GM18873 (cell line): ENCODE data around the gene DIP2A.
"Not testable (repeated sequence)": the region's sequence is repeated elsewhere in the genome, so short reads cannot be mapped to it uniquely, and the experiment has no call there.

Experiments used
- ATAC-seq: cut with Tn5 transposase; IDR thresholded peaks from one replicate; pipeline ENCODE4 v1.9.1; 2021; ENCODE audit warnings: mild to moderate bottlenecking, moderate library complexity, moderate number of reproducible peaks; ENCODE audit not compliant: unreplicated experiment, low FRiP score

Gene DIP2A

DNA sequence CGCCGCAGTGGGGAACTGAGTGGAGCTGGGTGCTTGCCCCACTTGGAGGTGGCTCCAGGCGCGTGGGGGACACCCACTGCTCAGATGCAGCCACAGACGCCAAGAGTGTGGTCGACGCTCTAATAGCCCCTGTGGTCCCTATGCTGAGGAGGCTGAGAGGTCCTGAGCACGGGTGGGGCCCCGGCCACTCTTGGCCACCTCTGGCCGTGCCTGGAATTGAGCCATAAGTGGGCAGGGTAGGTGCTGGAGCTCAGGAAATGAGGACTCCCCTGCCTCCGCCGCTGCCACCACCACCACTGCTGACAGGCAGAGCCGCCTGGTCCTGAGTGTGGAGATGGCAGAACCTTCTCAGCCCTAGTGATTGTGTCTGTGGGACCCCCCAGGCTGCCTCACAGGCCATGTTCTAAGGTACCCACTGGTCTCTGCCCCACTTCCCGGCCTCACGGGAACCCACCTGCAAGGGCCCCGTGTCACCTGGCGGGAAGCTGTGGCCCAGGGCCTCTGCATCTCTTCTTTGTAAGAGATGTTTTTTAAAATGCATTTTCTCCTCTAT, 34.6 kb upstream of the DIP2A start:
- ATAC-seq = no peak

GRCh38 chr21:46424621-46425020, 34.1 kb upstream of the DIP2A start:
- ATAC-seq = no peak

- ATAC-seq = no peak
Measured at GRCh38 chr21:46425041-46425440, 33.6 kb upstream of the DIP2A start.

DNA sequence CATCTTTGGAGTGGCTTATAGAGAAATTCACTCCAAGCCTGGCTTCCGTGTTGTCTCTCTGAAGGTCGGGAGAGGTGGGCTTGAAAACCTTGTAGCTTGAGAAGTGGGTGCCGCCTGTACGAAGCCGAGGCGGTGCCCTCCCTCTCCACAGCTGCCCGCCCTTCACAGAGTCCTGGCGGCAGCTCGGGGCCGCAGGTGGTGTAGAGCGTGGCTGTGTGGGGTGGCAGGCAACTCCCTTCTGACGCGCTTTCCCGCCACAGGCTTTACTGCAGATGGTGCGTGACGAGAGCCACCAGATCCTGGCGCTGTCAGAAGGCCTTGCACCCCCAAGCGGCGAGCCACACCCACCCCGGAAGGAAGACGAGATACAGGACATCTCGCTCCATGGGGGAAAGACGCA, 33.1 kb upstream of the DIP2A start:
- ATAC-seq = no peak

DNA sequence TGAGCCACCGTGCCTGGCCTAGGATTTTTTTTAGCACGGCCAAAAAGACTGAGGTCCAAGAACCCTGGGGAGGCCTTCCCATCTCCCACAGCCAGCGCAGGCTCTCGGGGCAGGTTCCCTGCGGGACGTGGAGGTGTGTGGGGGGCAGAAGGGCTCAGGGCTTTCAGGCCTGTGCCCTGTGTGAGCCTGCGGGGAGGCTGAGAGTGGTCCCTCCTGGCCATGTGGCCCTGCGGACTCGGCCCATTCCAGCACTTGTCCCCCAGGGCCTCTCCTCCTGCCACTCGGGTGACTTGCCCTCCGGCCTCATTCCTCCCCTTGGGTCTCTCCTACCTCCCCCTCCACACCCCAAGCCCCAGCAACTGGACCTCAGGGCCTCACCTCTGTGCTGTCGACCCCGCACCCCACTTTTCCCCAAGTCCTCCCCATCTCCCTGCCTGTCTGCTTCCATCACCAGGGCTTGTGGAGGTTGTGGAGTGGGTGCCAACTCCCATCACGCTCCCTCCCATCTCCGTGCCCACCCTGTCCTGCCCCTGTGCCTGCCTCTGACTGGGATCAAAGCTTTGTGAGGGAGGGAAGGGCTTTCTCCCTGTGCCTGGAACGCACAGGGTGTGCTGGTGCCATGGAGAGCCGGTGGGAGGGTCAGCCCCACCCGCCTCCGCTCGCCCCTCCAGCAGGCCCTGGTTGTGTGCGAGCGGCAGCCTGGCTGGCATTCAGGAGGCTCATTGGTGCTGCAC, 32.2 kb upstream of the DIP2A start:
- ATAC-seq = no peak

DNA sequence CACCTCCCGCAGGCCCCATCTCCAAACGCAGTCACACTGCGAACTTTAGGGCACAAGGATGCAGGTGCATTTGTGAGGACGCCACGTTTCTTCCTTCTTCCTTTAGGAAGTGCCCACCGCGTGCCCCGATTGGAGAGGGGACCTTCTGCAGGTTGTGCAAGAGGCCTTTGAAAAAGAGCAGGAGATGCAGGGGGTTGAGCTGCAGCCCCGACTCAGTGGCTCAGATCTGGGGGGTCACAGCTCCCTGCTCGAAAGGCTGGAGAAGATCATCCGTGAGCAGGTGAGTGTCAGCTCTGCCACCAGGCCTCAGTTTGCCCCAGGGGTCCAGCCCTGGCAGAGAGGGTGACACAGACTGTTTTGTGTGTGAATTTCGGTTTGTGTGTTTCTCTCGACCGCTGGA, 31.2 kb upstream of the DIP2A start:
- no peak for ATAC-seq

DNA sequence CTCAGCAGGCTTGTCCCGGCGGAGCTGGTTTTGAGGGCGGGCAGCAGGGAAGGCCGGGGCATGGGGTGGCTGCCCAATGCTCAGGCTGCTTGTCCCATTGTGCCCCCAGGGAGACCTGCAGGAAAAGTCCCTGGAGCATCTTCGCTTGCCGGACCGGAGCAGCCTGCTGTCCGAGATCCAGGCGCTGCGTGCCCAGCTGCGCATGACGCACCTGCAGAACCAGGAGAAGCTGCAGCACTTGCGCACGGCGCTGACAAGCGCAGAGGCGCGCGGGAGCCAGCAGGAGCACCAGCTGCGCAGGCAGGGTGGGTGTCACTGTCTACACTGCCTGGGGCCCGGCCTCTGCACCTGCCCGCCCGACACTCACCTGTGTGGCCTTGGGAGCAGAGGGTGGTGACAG, 30.4 kb upstream of the DIP2A start:
- ATAC-seq = no peak

DNA sequence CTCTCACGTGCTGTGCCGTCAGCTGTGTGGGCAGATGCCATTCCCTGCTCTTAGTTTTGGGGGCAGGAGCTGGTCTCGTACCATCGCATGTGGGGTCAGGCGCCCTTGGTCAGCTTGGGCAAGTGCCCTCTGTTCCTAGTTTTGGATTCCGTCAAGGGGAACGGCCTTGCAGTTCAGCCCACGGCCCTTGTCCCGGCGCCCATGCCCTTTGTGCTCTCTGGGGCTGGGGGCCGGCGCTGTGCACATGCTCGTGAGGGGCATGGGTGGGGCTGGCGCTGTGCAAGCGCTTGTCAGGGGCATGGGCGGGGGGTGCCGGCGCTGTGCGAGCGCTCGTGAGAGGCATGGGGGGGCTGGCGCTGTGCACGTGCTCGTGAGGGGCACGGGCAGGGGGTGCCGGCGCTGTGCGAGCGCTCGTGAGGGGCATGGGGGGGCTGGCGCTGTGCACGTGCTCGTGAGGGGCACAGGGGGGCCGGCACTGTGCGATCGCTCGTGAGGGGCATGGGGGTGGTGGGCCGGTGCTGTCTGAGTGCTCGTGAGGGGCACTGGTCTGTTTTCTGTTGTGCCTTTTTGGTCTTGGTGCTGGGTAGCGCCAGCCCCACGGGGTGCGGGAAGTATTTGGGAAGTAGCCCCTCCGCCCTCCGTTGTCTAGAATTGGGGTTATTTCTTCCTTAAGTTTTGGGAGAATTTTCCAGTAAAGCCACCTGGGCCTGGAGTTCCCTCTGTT, 29.5 kb upstream of the DIP2A start:
- ATAC-seq = no peak

- ATAC-seq = no peak
Measured at GRCh38 chr21:46429754-46430681, 28.7 kb upstream of the DIP2A start.

- no peak for ATAC-seq
Measured at GRCh38 chr21:46431448-46431847, 27.2 kb upstream of the DIP2A start.

DNA sequence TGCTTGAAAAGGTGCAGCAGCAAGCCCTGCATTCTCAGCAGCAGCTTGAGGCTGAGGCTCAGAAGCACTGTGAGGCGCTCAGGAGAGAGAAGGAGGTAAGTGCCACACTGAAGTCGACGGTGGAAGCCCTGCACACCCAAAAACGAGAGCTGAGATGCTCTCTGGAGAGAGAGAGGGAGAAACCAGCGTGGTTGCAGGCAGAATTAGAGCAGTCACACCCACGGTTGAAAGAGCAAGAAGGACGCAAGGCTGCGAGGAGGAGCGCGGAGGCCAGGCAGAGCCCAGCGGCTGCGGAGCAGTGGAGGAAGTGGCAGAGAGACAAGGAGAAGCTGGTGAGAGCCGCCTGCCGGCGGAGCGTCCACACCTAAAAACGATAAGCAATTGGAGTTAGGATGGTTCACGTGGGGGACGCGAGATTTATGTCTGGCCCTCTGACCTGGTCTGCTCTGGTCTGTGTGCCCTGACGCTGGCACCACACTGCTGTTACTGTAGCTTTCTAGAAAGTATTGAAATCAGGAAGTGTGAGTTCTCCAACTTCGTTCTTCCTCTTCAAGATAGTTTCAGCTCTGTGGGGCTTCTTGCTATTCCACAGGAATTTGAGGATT, 26.7 kb upstream of the DIP2A start:
- no peak for ATAC-seq

- not testable (repeated sequence) for ATAC-seq
Measured at GRCh38 chr21:46433116-46433515, 25.6 kb upstream of the DIP2A start.

DNA sequence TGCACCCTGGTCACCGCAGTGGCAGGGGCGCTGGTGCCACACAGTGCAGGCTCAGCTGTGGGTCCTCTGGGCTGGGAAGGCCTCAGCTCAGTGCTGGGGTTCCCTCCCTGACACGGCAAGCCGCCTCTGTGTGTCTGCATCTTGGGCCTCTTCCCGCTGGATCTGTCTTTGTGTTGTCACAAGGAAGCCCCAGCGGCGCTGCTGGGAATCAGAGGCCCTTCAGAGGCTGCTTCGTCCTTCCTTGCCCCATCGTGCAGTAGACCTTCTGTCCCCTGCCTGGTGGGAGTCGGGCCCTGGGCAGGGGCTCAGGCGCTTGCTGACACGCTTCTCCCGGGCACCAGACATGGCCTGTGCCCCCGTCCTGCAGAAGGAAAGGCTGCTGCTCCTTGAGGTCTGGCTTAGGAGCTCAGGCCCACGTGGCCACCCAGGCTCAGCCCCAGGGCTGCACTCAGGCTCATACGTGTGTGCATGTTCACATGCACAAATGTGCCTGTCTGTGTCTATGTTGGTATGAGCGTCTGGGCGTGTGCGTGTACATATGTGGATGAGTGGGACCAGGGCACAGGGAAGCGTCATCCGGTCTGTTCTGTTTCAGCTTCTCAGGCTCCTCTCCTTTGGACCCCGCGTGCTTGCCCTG, 24.3 kb upstream of the DIP2A start:
- ATAC-seq = no peak

DNA sequence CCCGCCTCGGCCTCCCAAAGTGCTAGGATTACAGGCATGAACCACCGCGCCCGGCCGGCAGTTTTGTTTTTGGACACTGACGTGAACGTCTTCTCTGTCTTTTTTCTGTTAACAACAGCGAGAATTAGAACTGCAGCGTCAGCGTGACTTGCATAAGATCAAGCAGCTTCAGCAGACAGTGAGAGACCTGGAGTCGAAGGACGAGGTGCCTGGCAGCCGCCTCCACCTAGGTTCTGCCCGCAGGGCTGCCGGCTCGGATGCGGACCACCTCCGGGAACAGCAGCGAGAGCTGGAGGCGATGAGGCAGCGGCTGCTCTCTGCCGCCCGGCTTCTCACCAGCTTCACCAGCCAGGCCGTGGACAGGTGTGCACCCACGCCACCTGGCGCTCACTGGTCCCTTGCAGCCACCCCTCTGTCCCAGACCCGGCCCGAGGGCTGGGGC, 22.9 kb upstream of the DIP2A start:
- ATAC-seq = no peak

- no peak for ATAC-seq
Measured at GRCh38 chr21:46436621-46437020, 22.1 kb upstream of the DIP2A start.

DNA sequence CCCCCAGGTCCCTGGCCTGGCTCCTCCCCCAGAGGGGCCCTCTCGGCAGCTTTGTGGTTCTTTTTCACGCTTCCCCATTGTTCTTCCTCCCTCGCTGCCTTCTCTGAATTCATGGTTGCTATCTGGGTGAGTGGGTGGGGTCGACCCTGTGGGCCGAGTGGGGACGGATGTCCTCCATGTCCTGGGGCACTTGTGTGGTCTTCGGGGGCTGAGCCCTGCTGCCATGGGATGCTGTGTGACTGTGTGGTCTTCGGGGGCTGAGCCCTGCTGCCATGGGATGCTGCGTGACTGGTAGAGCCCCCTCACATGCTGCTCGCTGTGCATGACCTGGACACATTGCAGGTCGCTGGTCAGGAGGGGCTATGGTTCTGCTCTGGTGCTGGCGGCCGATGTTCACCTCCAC, 21.6 kb upstream of the DIP2A start:
- ATAC-seq = no peak

DNA sequence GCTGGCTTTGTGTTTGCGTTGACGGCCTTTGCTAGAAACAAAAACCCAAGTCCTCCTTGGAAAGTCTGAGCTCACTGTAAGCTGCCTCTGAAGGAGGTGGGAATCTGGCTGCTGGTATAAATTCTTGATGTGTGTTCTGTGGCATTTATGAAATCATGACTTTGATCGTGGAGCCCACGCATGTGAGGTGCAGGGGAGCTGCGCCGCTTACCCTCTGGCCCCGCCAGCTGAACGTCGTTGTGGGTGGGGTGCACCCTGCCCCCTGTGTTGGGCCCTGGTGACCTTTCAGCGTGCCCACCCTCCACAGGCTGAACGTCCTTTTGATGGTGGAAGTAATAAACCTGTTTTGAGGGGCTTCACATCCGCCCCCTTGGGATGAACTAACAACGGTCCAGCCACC, 21.2 kb upstream of the DIP2A start:
- no peak for ATAC-seq

DNA sequence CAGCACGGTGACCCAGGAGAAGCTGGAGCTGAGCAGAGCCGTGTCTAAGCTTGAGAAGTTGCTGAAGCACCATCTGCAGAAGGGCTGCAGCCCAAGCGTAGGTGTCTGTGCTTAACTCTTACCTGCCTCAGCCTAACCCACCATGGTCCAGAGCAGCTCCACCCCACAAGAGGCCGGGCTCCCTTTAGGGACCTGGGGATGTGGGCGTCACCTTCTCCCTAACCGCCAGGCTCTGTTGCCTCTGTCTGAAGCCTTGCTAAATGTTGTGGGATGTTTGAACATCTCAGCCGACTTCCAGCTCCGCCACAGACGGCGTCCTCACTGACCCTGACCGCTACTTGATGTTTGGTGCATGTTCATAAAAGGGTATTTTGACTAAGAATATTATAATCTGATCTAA, 20.4 kb upstream of the DIP2A start:
- no peak for ATAC-seq

GRCh38 chr21:46439906-46440305, 18.8 kb upstream of the DIP2A start:
- no peak for ATAC-seq

- ATAC-seq = no peak
Measured at GRCh38 chr21:46441331-46441730, 17.4 kb upstream of the DIP2A start.
